Hindlimb muscle (tissue), 1 donor: ENCODE measurements around the gene PPA2. TPM values are rescaled to one million over a fixed set of nuclear protein-coding genes. Genes with fewer than 3 reads are reported as not detected.
"Not testable (repeated sequence)": the region's sequence is repeated elsewhere in the genome, so short reads cannot be mapped to it uniquely, and the experiment has no call there.

ENCODE experiments used
- DNase-seq: peaks from one replicate; pipeline ENCODE4 v3.0.0-alpha.2; 2013
- polyA plus RNA-seq: library from polyadenylated mRNA; unstranded; fragments of 120-200 nt; gene quantifications from one replicate; pipeline ENCODE4 v1.2.1, GENCODE V29; 2013; ENCODE audit not compliant: insufficient read length

PPA2 gene
- polyA plus RNA-seq, 1 donor, result 38.4 TPM

DNA sequence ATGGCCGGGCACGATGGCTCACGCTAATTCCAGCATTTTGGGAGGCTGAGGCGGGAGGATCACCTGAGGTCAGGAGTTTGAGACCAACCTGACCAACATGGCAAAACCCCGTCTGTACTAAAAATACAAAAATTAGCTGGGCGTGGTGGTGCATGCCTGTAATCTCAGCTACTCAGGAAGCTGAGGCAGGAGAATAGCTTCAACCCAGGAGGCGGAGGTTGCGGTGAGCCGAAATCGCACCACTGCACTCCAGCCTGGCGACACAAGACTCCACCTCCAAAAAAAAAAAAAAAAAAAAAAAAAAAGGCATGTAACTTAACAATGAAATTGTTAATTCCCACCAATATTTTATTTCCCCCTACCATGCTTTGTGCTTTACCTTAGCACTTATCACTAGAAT, 15.3 kb downstream of the PPA2 start:
- DNase-seq, result not testable (repeated sequence)

DNA sequence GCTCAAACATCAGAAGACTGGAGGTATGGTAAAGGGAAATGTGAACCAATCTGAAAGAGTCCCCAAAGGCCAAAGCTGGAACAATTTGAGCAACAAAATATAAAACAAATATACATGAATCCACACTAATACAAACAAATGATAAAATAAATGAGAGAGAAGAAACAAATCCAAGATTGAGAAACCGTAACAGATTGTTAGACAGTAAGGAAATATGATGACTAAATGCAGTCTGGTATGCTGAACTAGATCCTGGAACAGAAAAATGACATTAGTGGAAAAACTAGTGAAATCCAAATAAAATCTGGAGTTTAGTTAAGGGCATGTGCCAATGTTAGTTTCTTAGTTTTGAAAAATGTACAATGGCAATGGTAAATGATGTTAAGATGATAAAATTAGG, 15.9 kb downstream of the PPA2 start:
- no peak for DNase-seq

DNA sequence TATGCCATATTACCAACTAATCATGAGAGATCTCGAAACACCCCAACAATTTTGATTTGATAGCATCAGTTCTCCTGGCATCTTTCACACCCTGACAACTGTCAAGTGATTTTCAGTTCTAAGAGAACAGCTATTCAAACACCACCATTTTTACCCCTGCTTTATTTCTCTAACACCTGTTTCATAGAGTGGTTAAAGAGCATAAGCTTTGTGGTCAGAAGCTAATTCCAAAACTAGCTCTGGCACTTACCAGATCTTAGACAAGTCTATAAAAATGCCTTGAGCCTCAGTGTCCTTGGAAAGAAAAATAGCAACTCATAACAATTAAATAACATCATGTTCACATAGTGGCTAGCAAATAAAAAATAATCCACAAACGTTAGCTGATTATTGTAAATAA, 17.9 kb downstream of the PPA2 start:
- no peak for DNase-seq

DNA sequence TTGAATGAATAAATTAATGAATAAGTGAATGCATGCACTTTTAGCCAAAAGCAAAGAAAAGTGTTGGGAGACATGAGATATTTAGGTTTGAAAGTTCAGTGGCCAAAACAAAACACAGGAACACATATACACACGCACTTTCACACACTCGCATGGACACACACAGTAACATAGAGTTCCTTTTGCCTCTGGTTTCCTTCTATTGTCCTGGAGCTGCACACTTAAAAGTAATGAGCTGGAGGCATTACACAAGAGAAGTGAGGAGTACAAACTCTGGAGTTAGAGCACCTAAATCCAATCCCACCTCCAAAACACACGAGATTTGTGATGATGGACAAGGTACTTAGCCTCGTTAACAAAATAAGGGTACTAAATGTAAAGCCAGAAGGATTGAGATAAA, 18.7 kb downstream of the PPA2 start:
- no peak for DNase-seq

DNA sequence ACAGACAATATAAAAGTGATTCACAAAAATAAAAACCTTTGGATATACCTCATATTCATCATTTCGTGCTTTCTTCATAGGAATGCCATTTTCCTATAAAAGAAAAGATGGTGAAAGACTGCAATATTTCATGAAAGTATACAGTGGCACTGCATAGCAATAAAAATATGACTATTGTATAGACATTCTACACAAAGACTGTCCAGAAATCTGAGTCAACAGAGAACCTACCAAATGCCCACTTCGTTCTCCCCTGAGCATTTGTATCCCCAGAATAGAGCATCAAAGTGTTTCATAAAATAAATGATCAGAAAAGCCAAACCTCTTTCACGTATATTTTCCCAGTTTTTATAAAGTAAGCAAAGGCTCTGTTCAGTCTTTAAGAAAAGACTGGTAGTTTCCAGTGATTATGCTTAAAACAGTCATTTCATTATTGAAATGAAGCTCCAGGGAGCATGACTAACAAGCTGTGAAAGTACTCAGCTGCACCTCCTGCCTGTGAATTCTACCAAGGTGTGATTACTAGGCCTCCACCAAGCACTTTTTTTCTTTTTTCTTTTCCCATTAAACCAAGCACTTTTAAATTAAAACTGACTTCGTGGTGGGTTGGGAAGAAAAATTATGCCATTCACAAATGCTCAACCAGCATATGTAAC, 20.2 kb downstream of the PPA2 start:
- no peak for DNase-seq

DNA sequence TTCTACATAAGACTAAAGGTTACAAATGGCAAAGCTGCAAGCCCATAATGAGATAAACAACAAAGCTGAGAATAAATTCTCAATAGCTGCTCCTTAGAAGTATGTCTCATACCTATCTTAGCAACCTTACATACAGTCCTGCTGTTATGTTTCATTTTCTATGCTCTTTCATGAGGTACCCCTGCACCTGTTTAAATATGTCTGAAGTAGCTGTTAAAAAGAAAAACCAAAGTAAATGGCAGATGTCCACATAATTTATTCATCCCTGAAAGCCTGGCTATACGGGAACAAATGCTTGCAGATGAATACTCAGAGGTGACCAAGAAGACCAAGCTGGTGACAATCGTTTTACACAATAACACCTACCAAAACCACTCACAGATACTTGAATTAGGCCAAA, 22.5 kb downstream of the PPA2 start:
- DNase-seq, result no peak

DNA sequence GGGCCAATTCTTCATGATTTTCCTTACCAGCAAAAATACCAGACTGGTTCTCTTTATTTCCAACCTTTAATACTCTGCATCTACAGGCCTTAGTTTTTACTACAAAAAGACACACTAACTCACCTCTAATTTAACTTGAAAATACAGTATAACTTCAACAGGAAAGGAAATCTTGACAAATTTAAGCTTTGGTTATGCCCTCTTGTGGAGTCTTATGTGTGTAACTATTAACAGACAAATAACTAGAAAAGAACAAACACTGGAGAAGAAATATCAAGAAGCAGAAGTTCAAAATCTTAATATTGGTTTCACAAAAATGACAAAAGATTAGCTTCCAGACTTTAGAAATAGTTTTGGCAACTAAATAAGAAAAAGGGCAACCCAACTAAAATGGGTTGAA, 33.0 kb downstream of the PPA2 start:
- no peak for DNase-seq

DNA sequence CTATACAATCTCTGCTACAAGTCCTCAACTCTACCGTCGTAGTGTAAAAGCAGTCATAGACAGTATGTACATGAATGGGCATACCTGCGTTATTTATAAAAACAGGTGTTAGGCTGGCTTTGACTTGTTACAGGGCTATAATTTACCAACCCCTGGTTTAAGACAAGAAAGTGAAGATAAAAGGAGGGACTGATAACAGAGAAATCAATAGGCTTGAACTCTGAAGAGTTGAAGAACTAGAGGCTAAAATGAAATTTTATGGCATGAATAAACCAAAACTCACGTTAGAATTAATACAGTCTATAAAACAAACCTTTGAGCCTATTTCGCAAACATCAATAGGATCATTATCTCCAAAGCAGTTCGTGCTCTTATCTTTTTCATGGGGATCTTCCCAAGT, 36.2 kb downstream of the PPA2 start:
- DNase-seq, result no peak

DNA sequence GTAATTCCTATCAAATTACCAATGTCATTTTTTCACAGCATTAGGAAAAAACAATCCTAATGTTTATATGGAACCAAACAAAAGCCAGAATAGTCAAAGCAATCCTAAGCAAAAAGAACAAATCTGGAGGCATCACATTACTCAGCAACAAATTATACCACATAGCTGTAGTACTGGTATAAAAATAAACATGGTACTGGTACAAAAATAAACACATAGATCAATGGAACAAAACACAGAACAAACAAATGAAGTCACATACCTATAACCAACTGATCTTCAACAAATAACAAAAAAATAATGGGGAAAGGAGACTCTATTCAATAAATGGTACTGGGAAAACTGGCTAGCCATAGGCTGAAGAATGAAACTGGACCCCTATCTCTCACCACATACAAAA, 37.4 kb downstream of the PPA2 start:
- no peak for DNase-seq

DNA sequence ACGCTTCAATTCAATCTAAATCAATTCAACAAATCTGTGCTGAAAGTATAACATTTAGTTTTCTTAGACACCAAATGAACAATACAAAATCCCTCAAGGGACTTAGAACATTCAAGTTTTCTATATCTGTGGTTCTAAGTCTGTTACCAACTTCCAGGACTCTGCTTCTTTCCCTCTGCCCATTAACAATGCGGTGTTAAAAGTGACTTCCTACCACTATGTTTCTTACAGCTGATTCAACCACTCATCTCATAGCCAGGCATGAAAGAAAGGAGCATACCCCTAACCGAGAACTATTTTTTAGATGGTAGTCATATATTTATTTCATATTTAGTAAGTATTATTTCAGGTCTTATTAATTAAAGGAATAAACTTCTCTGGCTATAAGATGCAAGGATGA, 38.9 kb downstream of the PPA2 start:
- DNase-seq, result no peak

DNA sequence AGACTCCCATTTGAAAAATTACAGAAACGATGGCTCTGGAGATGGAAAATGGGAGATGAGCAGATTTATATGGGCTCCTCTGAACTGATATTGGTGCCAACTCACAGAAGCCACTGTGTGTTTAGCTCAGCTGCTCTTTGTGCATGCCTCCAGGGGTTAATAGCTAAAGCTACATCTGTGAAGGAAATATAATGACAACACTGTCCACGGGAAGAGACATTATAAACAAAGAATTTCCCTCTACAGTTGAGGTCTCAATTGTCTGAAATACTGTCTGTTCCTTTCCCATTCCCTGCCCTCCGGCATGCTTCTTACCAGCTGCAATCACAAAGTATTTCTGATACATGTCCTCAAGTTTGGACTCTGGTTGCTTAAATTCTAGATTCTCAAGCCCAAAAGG, 40.4 kb downstream of the PPA2 start:
- DNase-seq, result no peak

DNA sequence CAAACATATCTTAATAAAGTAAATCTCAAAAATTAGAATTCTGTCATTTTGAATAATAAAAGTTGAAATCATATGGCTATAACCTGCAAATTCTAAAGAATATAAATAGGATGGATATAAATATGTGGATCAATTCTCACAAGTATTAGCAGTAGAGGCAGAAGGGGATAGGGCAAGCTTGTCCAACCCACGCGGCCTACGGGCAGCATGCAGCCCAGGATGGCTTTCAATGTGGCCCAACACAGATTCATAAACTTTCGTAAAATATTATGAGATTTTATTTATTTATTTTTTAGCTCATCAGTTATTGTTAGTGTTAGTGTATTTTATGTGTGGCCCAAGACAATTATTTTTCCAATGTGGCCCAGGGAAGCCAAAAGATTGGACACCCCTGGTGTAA, 41.4 kb downstream of the PPA2 start:
- DNase-seq, result no peak

DNA sequence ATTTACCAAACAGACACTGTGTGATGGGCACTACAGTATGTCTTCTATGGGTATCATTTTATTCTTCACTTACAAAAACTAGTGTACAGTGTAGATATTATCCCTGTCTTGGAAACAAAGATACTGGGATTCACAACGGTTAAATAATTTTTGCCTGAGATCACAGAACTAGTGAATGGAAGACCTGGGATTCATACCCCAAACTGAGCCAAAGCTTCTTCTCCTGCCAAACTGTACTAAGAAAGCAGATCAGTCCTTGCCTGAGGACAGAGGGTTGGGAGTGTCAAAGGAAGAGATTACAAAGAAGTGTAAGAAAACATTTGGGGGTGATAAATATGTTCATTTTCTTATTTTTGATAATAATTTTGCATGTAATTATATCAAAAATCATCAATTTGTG, 43.1 kb downstream of the PPA2 start:
- peak; percentile 9 for DNase-seq

DNA sequence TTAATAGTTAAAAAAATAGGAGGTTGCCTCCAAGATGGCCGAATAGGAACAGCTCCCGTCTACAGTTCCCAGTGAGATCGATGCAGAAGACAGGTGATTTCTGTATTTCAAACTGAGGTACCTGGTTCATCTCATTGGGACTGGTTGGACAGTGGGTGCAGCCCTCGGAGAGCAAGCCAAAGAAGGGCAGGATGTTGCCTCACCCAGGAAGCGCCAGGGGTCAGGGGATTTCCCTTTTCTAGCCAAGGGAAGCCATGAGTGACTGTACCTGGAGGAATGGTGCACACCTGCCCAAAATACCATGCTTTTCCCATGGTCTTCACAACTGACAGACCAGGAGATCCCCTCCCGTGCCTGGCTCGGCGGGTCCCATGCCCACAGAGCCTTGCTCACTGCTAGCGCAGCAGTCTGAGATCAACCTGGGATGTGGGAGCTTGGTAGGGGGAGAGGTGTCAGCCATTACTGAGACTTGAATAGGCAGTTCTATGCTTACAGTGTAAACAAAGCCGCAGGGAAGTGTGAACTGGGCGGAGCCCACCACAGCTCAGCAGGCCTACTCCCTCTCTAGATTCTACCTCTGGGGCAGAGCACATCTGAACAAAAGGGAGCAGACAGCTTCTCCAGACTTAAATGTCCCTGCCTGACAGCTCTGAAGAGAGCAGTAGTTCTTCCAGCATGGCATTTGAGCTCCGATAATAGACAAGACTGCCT, 47.5 kb downstream of the PPA2 start:
- no peak for DNase-seq

DNA sequence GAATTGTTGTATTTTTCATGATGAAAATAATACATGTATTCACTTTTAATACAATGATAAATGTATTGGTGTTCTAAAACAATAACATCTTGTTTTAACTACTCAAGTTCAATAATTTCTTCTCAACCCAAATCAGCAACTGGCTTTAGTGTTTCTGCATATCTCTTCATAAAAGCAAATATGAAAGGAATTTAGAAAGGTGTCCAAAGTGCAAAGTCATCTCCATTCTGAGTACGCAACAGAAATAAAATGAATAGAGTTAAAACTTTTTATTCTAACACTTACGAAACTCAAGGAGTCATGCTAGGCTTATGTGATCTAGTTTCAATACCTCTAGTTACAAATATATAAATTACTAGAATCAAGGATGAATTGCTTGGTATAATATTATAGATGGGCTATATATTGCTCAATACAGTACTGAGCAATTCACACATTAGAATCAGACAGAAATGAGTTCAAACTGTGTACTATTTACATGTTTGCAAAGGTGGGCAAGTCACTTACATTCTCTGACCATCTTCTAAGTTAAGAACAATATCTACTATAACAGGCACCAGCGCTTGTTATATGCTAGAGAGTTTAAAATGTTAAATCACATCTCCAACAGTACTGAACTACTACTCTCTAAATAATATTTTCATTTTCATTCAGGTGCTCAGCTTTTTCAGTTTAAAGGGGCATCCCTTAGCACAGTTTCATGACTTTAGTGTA, 51.5 kb downstream of the PPA2 start:
- DNase-seq, result no peak

DNA sequence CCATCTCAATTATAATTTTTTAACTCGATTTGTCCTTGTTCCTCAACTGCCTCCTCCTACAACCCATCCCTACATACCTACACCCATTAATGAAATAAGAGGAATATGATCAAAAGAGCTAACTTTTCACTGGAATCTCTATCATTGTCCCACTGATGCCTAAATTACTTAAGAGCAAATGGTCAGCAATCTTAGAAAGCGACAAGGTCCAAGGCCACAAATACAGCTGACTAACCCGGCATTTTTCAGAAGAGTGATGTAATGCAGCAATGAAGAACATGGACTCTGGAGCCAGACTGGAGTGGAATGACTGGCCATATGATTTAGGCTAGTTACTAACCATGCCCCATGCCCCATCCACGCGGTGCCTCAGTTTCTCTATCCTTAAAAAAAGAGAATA, 56.2 kb downstream of the PPA2 start:
- no peak for DNase-seq

DNA sequence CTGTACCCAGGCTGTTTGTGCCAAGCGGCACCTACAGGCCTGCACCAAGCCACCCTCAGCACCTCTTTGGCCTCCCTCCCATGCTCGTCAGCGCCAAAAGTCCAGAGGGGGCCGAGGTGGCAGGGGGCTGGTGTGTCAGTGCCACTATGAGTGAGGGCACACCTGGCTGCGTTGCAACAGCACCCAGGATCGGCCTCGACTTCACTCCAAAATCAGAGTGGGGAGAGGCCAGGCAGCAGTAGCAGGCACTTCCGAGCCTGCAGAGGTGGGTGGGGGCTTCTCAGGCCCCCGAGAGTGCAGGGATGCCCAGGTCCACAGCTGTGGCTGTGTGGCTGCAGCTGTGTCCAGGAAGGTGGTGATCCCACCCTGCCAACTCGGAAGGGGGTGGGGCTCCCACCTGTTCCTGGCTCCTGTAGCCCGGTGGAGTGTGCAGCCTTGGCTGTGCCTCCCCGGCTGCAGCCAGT, 58.5 kb downstream of the PPA2 start:
- DNase-seq, result no peak

DNA sequence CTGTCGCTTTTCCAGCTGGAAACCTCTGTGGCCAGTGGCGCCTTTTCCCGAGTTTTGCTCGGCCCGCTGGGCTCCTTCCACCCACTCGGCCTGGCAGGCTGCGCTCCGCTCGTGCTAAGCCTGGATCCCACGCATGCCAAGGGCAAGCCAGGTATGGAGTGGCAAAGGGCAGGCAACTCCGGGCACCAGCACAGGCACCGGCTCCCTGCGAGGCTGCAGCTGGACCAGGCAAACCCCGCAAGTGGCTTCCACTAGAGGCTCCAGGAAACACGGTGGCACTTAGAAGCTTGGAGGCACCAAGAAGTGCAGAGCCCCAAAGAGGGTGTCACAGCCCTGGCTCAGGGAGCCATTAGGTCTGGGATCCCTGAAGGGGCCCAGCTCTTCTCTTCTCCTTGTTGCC, 59.5 kb downstream of the PPA2 start:
- DNase-seq, result no peak

DNA sequence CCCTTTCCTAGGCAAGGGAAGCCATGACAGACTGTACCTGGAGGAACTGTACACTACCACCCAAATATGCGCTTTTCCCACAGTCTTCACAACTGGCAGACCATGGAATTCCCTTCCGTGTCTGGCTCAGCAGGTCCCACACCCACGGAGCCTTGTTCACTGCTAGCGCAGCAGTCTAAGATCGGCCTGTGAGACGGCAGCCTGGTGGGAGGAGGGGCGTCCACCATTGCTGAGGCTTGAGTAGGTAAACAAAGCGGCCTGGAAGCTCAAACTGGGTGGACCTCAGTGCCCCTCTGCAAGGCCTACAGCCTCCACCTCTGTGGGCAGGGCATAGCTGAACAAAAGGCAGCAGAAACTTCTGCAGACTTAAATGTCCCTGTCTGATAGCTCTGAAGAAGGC, 64.7 kb downstream of the PPA2 start:
- not testable (repeated sequence) for DNase-seq

DNA sequence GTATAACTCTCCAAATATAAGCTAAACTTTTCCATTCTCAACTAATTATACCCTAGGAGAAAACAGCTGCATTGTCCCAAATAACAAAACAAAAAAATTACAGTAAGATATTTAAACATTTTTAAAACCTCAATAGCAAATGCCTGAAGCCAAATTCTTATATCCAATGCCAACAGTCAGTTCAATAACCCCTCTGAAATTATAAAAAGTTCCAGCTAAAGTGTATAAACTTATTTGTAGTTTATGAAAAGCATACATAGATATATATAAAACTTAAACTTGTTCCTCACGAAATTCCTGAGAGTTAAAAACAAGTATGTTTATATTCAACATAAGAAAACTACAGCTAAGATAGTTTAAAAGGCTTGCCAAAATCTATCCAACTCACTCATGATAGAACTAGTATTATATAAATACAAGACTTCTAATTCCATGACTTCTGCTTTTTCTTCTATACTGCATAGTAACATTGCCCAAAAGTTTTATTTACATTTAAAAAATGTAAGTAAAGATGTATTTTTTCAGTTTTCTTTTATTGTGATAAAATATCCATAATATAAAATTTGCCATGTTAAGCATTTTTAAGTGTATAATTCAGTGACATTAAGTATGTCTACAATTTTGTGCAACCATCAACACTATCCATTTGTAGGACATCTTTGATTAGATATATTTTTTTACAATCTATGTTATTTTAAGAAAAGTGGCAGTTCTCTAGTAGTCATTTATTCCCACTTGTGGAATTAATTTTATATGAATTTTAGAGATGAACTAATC, 72.8 kb downstream of the PPA2 start:
- no peak for DNase-seq

DNA sequence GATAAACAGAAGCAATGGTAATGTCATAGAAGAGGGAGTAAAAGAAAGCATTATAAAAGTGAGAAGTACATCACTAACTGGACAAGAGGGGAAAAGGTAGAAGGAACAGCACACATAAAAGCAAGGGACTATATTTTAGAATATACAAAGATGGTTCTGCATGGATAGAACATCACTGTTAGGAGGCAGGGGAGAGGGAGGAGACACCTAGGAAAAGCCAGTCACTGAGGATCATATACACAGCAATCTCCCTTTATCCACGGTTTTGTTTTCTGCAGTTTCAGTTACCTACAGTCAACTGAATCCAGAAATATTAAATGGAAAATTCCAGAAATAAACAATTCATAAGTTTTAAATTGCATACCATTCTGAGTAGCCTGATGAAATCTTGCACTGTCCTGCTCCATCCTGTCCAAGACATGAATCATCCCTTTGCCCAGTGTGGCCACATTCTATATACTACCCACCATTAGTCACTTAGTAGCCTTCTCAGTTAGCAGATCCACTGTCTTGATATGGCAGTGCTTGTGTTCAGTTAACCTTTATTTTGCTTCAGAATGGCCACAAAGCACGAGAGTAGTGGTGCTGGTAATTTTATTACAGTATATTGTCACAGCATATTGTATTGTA, 74.2 kb downstream of the PPA2 start:
- DNase-seq, result no peak

DNA sequence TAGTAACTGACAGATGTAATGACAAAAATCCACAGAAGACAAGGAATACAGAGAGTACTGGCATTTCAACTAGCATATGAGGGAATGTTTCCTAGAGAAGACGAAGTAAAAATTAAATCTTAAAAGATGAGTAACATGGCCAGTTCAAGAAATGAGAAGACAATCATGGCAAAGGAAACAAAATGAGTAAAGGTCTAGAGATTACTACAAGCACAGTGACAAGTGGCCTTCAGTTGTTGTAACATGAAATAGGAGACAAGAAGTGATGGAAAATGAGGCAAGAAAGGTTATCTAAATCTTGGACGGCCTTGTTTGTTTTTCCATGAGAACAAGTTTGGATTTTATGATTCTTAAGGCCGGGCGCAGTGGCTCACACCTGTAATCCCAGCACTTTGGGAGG, 81.0 kb downstream of the PPA2 start:
- no peak for DNase-seq

DNA sequence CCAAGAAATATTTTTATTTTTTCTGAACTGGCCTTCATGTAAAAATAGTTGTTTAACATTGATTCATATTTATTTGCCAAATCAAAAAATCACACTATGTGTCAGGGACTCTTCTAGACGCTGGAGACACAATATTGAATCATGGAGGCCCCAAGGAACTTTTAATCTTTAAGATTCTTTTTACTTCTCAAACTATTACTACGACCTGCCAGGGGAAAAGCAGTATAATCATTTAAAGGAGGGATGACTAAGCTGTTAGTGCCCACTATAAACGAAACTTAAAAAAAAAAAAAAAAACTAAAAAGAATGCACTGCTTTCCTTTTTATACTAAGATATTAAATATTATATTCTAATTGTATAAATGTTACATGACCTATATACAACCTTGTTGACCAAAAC, 84.7 kb downstream of the PPA2 start:
- no peak for DNase-seq
